K562 (cell line): ENCODE measurements around the gene COG6. TPM values are rescaled to one million over a fixed set of nuclear protein-coding genes. Genes with fewer than 3 reads are reported as not detected.

ENCODE experiments used
- CBX5 ChIP-seq: IDR thresholded peaks from 2 replicates; pipeline ENCODE4 v1.6.1; 2014; ENCODE audit warnings: low read depth, borderline replicate concordance
- CHCHD3 ChIP-seq: fragments of 250-450 bp; sonication (Bioruptor Pico); IDR thresholded peaks from 2 replicates; pipeline ENCODE4 v2.1.2; 2022; ENCODE audit warnings: mild to moderate bottlenecking
- CREB1 ChIP-seq, 2 experiments: sonication (generic) in 1 of 2; formaldehyde crosslinking in 1 of 2; IDR thresholded peaks; 2 replicates each; pipeline versions ENCODE4 v1.6.1 to v1.8.0; 2012 to 2022; ENCODE audit warnings: inconsistent platforms in 1 of 2, mild to moderate bottlenecking in 1 of 2, missing genetic modification reagents in 1 of 2, moderate library complexity in 1 of 2
- CXXC5 ChIP-seq: fragments of 250-450 bp; sonication (Bioruptor Pico); IDR thresholded peaks from 2 replicates; pipeline ENCODE4 v1.8.0; 2022; ENCODE audit warnings: inconsistent platforms, mild to moderate bottlenecking, moderate library complexity
- E2F3 ChIP-seq: fragments of 250-450 bp; sonication (Bioruptor Pico); IDR thresholded peaks from 2 replicates; pipeline ENCODE4 v1.4.0; 2020; ENCODE audit warnings: mild to moderate bottlenecking
- ELF1 ChIP-seq: fragments of 200-800 bp; sonication (Bioruptor generic); IDR thresholded peaks from 2 replicates; pipeline ENCODE4 v1.6.1; 2016; ENCODE audit warnings: missing genetic modification characterization, missing compliant biosample characterization
- HDAC2 ChIP-seq: fragments of 450-650 bp; IDR thresholded peaks from 2 replicates; pipeline ENCODE4 v1.6.1; 2016; ENCODE audit warnings: mild to moderate bottlenecking
- MBD2 ChIP-seq: sonication (generic); IDR thresholded peaks from 2 replicates; pipeline ENCODE4 v1.6.1; 2016; ENCODE audit warnings: low read depth, borderline replicate concordance
- MCM3 ChIP-seq: fragments of 450-650 bp; IDR thresholded peaks from 2 replicates; pipeline ENCODE4 v1.6.1; 2016
- PHF20 ChIP-seq: fragments of 450-650 bp; IDR thresholded peaks from 2 replicates; pipeline ENCODE4 v1.6.1; 2018; ENCODE audit not compliant: partially characterized antibody
- POLR3G ChIP-seq: IDR thresholded peaks from 2 replicates; pipeline ENCODE4 v1.6.1; 2011; ENCODE audit not compliant: insufficient read length, insufficient replicate concordance; ENCODE audit errors: extremely low read depth
- RFX7 ChIP-seq: fragments of 250-450 bp; sonication (Bioruptor Pico); IDR thresholded peaks from 2 replicates; pipeline ENCODE4 v1.5.1; 2021; ENCODE audit warnings: mild to moderate bottlenecking
- SMAD4 ChIP-seq: fragments of 250-450 bp; sonication (Bioruptor Pico); conservative IDR thresholded peaks from 2 replicates; pipeline ENCODE4 v1.8.0; 2021; ENCODE audit warnings: inconsistent platforms, mild to moderate bottlenecking, moderate library complexity
- STAT5A ChIP-seq: IDR thresholded peaks from 2 replicates; pipeline ENCODE4 v1.6.1; 2012; ENCODE audit warnings: low read length, inconsistent platforms, borderline replicate concordance
- TFAP4 ChIP-seq: sonication (generic); formaldehyde crosslinking; IDR thresholded peaks from 2 replicates; pipeline ENCODE4 v1.8.0; 2022; ENCODE audit warnings: missing genetic modification reagents, mild to moderate bottlenecking, moderate library complexity, borderline replicate concordance
- ZNF316 ChIP-seq: fragments of 450-650 bp; IDR thresholded peaks from 2 replicates; pipeline ENCODE4 v1.6.1; 2016
- ZNF592 ChIP-seq: fragments of 450-650 bp; IDR thresholded peaks from 2 replicates; pipeline ENCODE4 v1.6.1; 2017; ENCODE audit warnings: antibody characterized with exemption, mild to moderate bottlenecking
- ZNF780A ChIP-seq: fragments of 250-450 bp; sonication (Bioruptor Pico); IDR thresholded peaks from 2 replicates; pipeline ENCODE4 v1.5.0; 2021; ENCODE audit warnings: mild to moderate bottlenecking
- polyA plus RNA-seq, 8 experiments: library from polyadenylated mRNA; depleted of rRNA in 4 of 8; stranded (reverse) in 5 of 8; unstranded in 3 of 8; fragments of >200 nt; fragmentation: Nextera tagmentation in 2 of 8; fragmentation: Illumina TruSeq in 1 of 8; extraction: Ambion mirVana in 2 of 8; extraction: Trizol in 1 of 8; gene quantifications; 2 replicates each; pipeline versions ENCODE4 v1.2.1 to v1.2.3, GENCODE V29; 2011 to 2014; ENCODE audit warnings: inconsistent platforms in 1 of 8, missing spikeins in 1 of 8
- total RNA-seq, 7 experiments: library from RNA; depleted of rRNA in 6 of 7; stranded (reverse); fragments of >200 nt in 6 of 7; fragmentation: Illumina TruSeq in 2 of 7; extraction: Trizol in 2 of 7; gene quantifications; 2 replicates each; pipeline versions ENCODE4 v1.2.1 to v1.2.3, GENCODE V29; 2011 to 2021; ENCODE audit warnings: low replicate concordance in 1 of 7
- TF ChIP-seq, protein P1 (sequence below): fragments of 250-450 bp; sonication (Bioruptor Pico); IDR thresholded peaks from 2 replicates; pipeline ENCODE4 v1.8.0; 2022; ENCODE audit warnings: inconsistent platforms, mild to moderate bottlenecking, moderate library complexity, borderline replicate concordance
- TF ChIP-seq, protein P2 (sequence below): fragments of 250-450 bp; sonication (Bioruptor Pico); IDR thresholded peaks from 2 replicates; pipeline ENCODE4 v1.5.0; 2021

Gene COG6
- total and polyA plus RNA-seq, 9 of the 15 experiments (the other 6 are each of a cell fraction or from before 2014, with no cell fraction given) = 2.6 to 20.9 (median 9.6) TPM

DNA sequence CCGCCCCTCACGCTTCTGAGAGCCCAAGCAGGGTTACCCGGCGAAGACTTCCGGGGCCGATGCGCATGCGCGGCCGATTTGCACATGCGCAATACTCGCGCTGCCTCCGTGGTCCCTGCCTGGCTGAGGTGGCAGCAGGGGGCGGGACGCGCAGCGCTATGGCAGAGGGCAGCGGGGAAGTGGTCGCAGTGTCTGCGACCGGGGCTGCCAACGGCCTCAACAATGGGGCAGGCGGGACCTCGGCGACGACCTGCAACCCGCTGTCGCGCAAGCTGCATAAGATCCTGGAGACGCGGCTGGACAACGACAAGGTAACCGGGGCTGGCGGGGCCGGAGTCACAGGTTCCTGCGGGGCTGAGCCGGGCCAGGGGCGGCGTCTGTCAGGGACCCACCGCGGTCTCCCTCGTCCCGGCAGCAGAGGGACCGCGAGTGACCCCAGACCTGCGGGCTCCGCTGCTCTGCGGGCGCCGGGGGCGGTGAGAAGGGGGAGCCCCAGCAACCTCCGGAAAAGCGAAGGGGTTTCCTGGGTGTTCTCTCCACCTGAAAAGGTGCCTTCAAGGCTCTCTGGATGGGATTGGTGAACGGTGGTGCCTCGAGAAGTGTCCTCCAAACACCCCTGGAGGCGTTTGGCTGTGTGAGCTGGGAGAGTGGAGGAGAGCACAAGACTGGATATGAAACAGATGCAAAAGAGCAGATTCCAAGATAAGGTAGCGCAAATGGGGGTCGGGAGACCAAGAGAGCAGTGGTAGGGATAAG is at the start of gene COG6 (continued):
- no peak for TF ChIP-seq ZNF592
- TF ChIP-seq, protein P1, sequence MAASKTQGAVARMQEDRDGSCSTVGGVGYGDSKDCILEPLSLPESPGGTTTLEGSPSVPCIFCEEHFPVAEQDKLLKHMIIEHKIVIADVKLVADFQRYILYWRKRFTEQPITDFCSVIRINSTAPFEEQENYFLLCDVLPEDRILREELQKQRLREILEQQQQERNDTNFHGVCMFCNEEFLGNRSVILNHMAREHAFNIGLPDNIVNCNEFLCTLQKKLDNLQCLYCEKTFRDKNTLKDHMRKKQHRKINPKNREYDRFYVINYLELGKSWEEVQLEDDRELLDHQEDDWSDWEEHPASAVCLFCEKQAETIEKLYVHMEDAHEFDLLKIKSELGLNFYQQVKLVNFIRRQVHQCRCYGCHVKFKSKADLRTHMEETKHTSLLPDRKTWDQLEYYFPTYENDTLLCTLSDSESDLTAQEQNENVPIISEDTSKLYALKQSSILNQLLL (CRISPR knock-in tag) = no peak
- no peak for TF ChIP-seq STAT5A
- no peak for TF ChIP-seq TFAP4 (CRISPR knock-in tag)
- TF ChIP-seq POLR3G = no peak
- TF ChIP-seq, protein P2, sequence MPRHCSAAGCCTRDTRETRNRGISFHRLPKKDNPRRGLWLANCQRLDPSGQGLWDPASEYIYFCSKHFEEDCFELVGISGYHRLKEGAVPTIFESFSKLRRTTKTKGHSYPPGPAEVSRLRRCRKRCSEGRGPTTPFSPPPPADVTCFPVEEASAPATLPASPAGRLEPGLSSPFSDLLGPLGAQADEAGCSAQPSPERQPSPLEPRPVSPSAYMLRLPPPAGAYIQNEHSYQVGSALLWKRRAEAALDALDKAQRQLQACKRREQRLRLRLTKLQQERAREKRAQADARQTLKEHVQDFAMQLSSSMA = no peak
- no peak for TF ChIP-seq PHF20
- TF ChIP-seq ZNF780A (CRISPR knock-in tag) = no peak
- TF ChIP-seq CBX5 = no peak
- peak; percentile 16; the same call in 1 of the 2 replicates for TF ChIP-seq CXXC5 (CRISPR knock-in tag)
- TF ChIP-seq HDAC2 = no peak
- TF ChIP-seq ZNF316 = no peak
- no peak for TF ChIP-seq CHCHD3
- TF ChIP-seq CREB1 (IDR thresholded peaks at IDR 0.05) = no peak
- TF ChIP-seq CREB1 (CRISPR knock-in tag; IDR thresholded peaks at IDR 0.05) = no peak
- TF ChIP-seq E2F3 = no peak
- TF ChIP-seq SMAD4 (CRISPR knock-in tag) = no peak
- no peak for TF ChIP-seq MCM3
- TF ChIP-seq ELF1 (tag) = peak; percentile 31; the same call in 1 of the 2 replicates
- no peak for TF ChIP-seq RFX7
- no peak for TF ChIP-seq MBD2
